T-helper 2 cell (primary cell): ENCODE results near the gene RPL22L1.
"Not testable (repeated sequence)": the region's sequence is repeated elsewhere in the genome, so short reads cannot be mapped to it uniquely, and the experiment has no call there.

Source experiments
- DNase-seq, 5 experiments: peaks; one replicate each; pipeline versions ENCODE4 v3.0.0 to v3.0.0-alpha.2; 2012 to 2022
- total RNA-seq, 2 donors: gene quantifications; one replicate each; lab custom pipeline; 2026; lab: John Stamatoyannopoulos, UW

The RPL22L1 gene
- total RNA-seq: 50.8 to 91.1 reads per million in 2 donors

- peak; percentile 77 to 97 (median 88) for DNase-seq
Observed at GRCh38 chr3:170869645-170870593, at the start of gene RPL22L1. RPL22L1 (minus strand) TSS chr3:170870195; CDS start chr3:170870167, 28 bp downstream.

- no peak for DNase-seq
Observed at GRCh38 chr3:170918715-170919114, 48.7 kb upstream of the RPL22L1 start.

- no peak for DNase-seq
Observed at GRCh38 chr3:170914690-170915089, 44.7 kb upstream of the RPL22L1 start.

- DNase-seq: no peak
Observed at GRCh38 chr3:170914212-170914611, 44.2 kb upstream of the RPL22L1 start.

GRCh38 chr3:170911051-170911450 lies 41.1 kb upstream of the RPL22L1 start:
- DNase-seq: no peak

GRCh38 chr3:170910542-170910941 lies 40.5 kb upstream of the RPL22L1 start:
- DNase-seq: no peak

- peak in 1 of 5 experiments; percentile 4 for DNase-seq
Observed at GRCh38 chr3:170909129-170909903, 39.3 kb upstream of the RPL22L1 start.

- DNase-seq: peak; percentile 85 to 98 (median 91)
Observed at GRCh38 chr3:170908235-170909116, 38.5 kb upstream of the RPL22L1 start, which contains the start of gene EIF5A2. EIF5A2 (minus strand) TSS chr3:170908637; CDS start chr3:170907806, 831 bp downstream.

GRCh38 chr3:170907637-170908234 lies 37.7 kb upstream of the RPL22L1 start:
- DNase-seq: peak in 1 of 5 experiments; percentile 8

GRCh38 chr3:170905862-170906261 lies 35.9 kb upstream of the RPL22L1 start:
- peak in 1 of 5 experiments; percentile 18 for DNase-seq

GRCh38 chr3:170903123-170903522 lies 33.1 kb upstream of the RPL22L1 start:
- no peak for DNase-seq

- DNase-seq: no peak
Observed at GRCh38 chr3:170899455-170899854, 29.5 kb upstream of the RPL22L1 start.

- DNase-seq: no peak
Observed at GRCh38 chr3:170897978-170898377, 28.0 kb upstream of the RPL22L1 start.

GRCh38 chr3:170897199-170897598 lies 27.2 kb upstream of the RPL22L1 start:
- not testable (repeated sequence) for DNase-seq

GRCh38 chr3:170896781-170897180 lies 26.8 kb upstream of the RPL22L1 start:
- no peak for DNase-seq

- DNase-seq: not testable (repeated sequence)
Observed at GRCh38 chr3:170896333-170896732, 26.3 kb upstream of the RPL22L1 start.

GRCh38 chr3:170893895-170894294 lies 23.9 kb upstream of the RPL22L1 start:
- DNase-seq: no peak

- no peak for DNase-seq
Observed at GRCh38 chr3:170889630-170890029, 19.6 kb upstream of the RPL22L1 start.

GRCh38 chr3:170889132-170889531 lies 19.1 kb upstream of the RPL22L1 start:
- no peak for DNase-seq

GRCh38 chr3:170884109-170884930 lies 14.3 kb upstream of the RPL22L1 start:
- not testable (repeated sequence) for DNase-seq

GRCh38 chr3:170878688-170879087 lies 8.7 kb upstream of the RPL22L1 start:
- not testable (repeated sequence) for DNase-seq
